GM12878 (cell line): Measurements from ENCODE around the gene NTSR1. TPM values are rescaled to one million over a fixed set of nuclear protein-coding genes. Genes with fewer than 3 reads are reported as not detected.

Experiments used
- ATAC-seq: fragments of 200-7000 bp; cut with Tn5 transposase; 3 replicates; pipeline ENCODE4 v1.9.1; 2020; ENCODE audit warnings: mild to moderate bottlenecking, moderate library complexity
- BruUV-seq: library from RNA; stranded (reverse); fragments of 400-500 nt; replicated peaks from 2 replicates; lab custom pipeline; 2021; lab: Mats Ljungman, UMichigan
- CTCF ChIA-PET: fragments of 300-600 bp; sonication (Branson Sonifier 250); formaldehyde crosslinking; extraction: SDS; loops from one replicate; lab custom pipeline; 2021; ENCODE audit warnings: inconsistent platforms; lab: Yijun Ruan, JAX
- POLR2A ChIA-PET: fragments of 350-600 bp; formaldehyde crosslinking; extraction: SDS; loops from one replicate; lab custom pipeline; 2021; ENCODE audit warnings: inconsistent platforms; lab: Charles Lee
- RAD21 ChIA-PET: fragments of 300-600 bp; sonication (Branson Sonifier 250); formaldehyde crosslinking; loops from one replicate; lab custom pipeline; 2023; ENCODE audit warnings: antibody characterized with exemption; ENCODE audit not compliant: unreplicated experiment; lab: Charles Lee
- SMC1A ChIA-PET: fragments of 300-600 bp; sonication (Branson Sonifier 250); formaldehyde crosslinking; loops from one replicate; lab custom pipeline; 2023; ENCODE audit not compliant: unreplicated experiment, uncharacterized antibody; lab: Charles Lee
- DNase-seq: peaks from one replicate; pipeline ENCODE4 v3.0.0-alpha.2; 2011; ENCODE audit warnings: low read depth, low spot score
- FAIRE-seq: peaks from 3 replicates; lab custom pipeline; 2011; peaks lifted over from hg19 to GRCh38; lab: Jason Lieb, UNC
- H2AFZ ChIP-seq: 2 replicates; pipeline ENCODE4 v1.6.0; 2011; ENCODE audit warnings: low read depth, low read length, control low read depth; ENCODE audit not compliant: control insufficient read depth
- H3K27ac ChIP-seq: 2 replicates; pipeline ENCODE4 v1.5.1; 2011; ENCODE audit warnings: control low read depth; ENCODE audit not compliant: control insufficient read depth, insufficient read depth
- H3K27me3 ChIP-seq, 2 experiments: replicated peaks in 1 of 2; 2 replicates each; pipeline versions ENCODE4 v1.6.0 to v1.6.1; 2011; ENCODE audit warnings: low read length in 1 of 2; ENCODE audit not compliant: control insufficient read depth in 2 of 2, insufficient read depth in 2 of 2
- H3K36me3 ChIP-seq, 2 experiments: 2 replicates each; pipeline ENCODE4 v1.5.1; 2011; ENCODE audit warnings: low read length in 1 of 2; ENCODE audit not compliant: control insufficient read depth in 2 of 2, insufficient read depth in 2 of 2
- H3K4me1 ChIP-seq: 2 replicates; pipeline ENCODE4 v1.6.1; 2011; ENCODE audit warnings: mild to moderate bottlenecking, low read length, moderate library complexity, mixed read lengths; ENCODE audit not compliant: control insufficient read depth, insufficient read depth
- H3K4me2 ChIP-seq: 2 replicates; pipeline ENCODE4 v1.6.0; 2011; ENCODE audit warnings: control low read depth; ENCODE audit not compliant: control insufficient read depth, insufficient read depth
- H3K4me3 ChIP-seq: fragments of 200-600 bp; sonication (generic); 2 replicates; pipeline ENCODE4 v1.5.1; 2016
- H3K79me2 ChIP-seq: 2 replicates; pipeline ENCODE4 v1.6.0; 2011; ENCODE audit warnings: low read length; ENCODE audit not compliant: control insufficient read depth, insufficient read depth
- H3K9ac ChIP-seq: 2 replicates; pipeline ENCODE4 v1.8.0; 2011; ENCODE audit warnings: low read length, control low read depth, mixed read lengths; ENCODE audit not compliant: control insufficient read depth, insufficient read depth
- H3K9me3 ChIP-seq: replicated peaks from 3 replicates; pipeline ENCODE4 v1.5.1; 2011; ENCODE audit warnings: mild to moderate bottlenecking, low read length; ENCODE audit not compliant: control insufficient read depth, insufficient read depth
- H4K20me1 ChIP-seq: 2 replicates; pipeline ENCODE4 v1.6.0; 2011; ENCODE audit not compliant: control insufficient read depth, insufficient read depth
- BHLHE40 ChIP-seq, 2 experiments: fragments of 450-650 bp in 1 of 2; IDR thresholded peaks; 2 replicates each; pipeline ENCODE4 v1.6.1; 2011 to 2017; ENCODE audit warnings: low read depth in 2 of 2, borderline replicate concordance in 1 of 2, improper control_type of control experiment in 1 of 2, low read length in 1 of 2, mild to moderate bottlenecking in 1 of 2
- CBX3 ChIP-seq: fragments of 200-600 bp; sonication (generic); IDR thresholded peaks from 2 replicates; pipeline ENCODE4 v1.6.1; 2016; ENCODE audit warnings: low read depth, borderline replicate concordance
- CUX1 ChIP-seq: IDR thresholded peaks from 2 replicates; pipeline ENCODE4 v1.6.1; 2012; ENCODE audit warnings: improper control_type of control experiment, low read depth, low read length; ENCODE audit not compliant: insufficient replicate concordance
- KLF5 ChIP-seq: fragments of 450-650 bp; IDR thresholded peaks from 2 replicates; pipeline ENCODE4 v1.6.1; 2014; ENCODE audit warnings: mild to moderate bottlenecking; ENCODE audit not compliant: partially characterized antibody
- POLR2AphosphoS5 ChIP-seq: IDR thresholded peaks from 2 replicates; pipeline ENCODE4 v1.6.1; 2011; ENCODE audit warnings: mild to moderate bottlenecking, low read length, inconsistent platforms
- RAD51 ChIP-seq: fragments of 450-650 bp; IDR thresholded peaks from 2 replicates; pipeline ENCODE4 v1.6.1; 2016; ENCODE audit warnings: moderate library complexity, mild to moderate bottlenecking, inconsistent platforms
- SREBF1 ChIP-seq: IDR thresholded peaks from 2 replicates; pipeline ENCODE4 v1.6.1; 2012; ENCODE audit warnings: mild to moderate bottlenecking, low read length
- TCF12 ChIP-seq: IDR thresholded peaks from 2 replicates; pipeline ENCODE4 v1.6.1; 2011; ENCODE audit warnings: low read depth, mild to moderate bottlenecking, low read length
- ZBTB33 ChIP-seq: fragments of 450-650 bp; IDR thresholded peaks from 2 replicates; pipeline ENCODE4 v1.6.1; 2017; ENCODE audit warnings: mild to moderate bottlenecking
- ZNF622 ChIP-seq: fragments of 450-650 bp; IDR thresholded peaks from 2 replicates; pipeline ENCODE4 v1.6.1; 2017; ENCODE audit warnings: mild to moderate bottlenecking, inconsistent platforms
- ZSCAN29 ChIP-seq: fragments of 450-650 bp; IDR thresholded peaks from 2 replicates; pipeline ENCODE4 v1.6.1; 2017; ENCODE audit warnings: mild to moderate bottlenecking, moderate library complexity
- WGBS: methylation state at CpG from one replicate; pipeline ENCODE4 v1.1.6; 2016; ENCODE audit warnings: low lambda C conversion rate; ENCODE audit not compliant: insufficient replicate concordance, insufficient coverage; ENCODE audit errors: missing lambda C conversion rate; 5-methylcytosine and 5-hydroxymethylcytosine counted together
- in situ Hi-C: fragments of 300-500 bp; cut with MboI; formaldehyde crosslinking; loops from 9 replicates; pipeline ENCODE4 v1.14.3; 2018; ENCODE audit warnings: mixed read lengths
- intact Hi-C: fragments of 100-400 bp; cut with micrococcal nuclease; formaldehyde crosslinking; loops from one replicate; pipeline ENCODE4 v1.14.2; 2022; ENCODE audit not compliant: unreplicated experiment
- polyA plus RNA-seq, 11 experiments: library from polyadenylated mRNA; depleted of rRNA in 4 of 11; unstranded in 6 of 11; stranded (reverse) in 5 of 11; fragments of >200 nt; fragmentation: Nextera tagmentation in 4 of 11; fragmentation: Illumina TruSeq in 1 of 11; extraction: Ambion mirVana in 4 of 11; extraction: Trizol in 1 of 11; gene quantifications; 1 replicate in 1 of 11; 2 replicates in 10 of 11; pipeline versions ENCODE4 v1.2.1 to v1.2.3, GENCODE V29; 2011 to 2016; ENCODE audit warnings: inconsistent platforms in 2 of 11, missing spikeins in 2 of 11, low read depth in 1 of 11
- total RNA-seq, 4 experiments: library from RNA; depleted of rRNA in 3 of 4; stranded (reverse); fragments of >200 nt in 3 of 4; fragmentation: Illumina TruSeq in 1 of 4; extraction: Trizol in 1 of 4; gene quantifications; 2 replicates each; pipeline versions ENCODE4 v1.2.1 to v1.2.3, GENCODE V29; 2013 to 2021
- TF ChIP-seq, protein P1 (sequence below): IDR thresholded peaks from 2 replicates; pipeline ENCODE4 v1.6.1; 2011; ENCODE audit warnings: borderline replicate concordance, low read depth, mild to moderate bottlenecking, moderate library complexity, low read length; ENCODE audit not compliant: insufficient read depth, poor library complexity, severe bottlenecking
- TF ChIP-seq, protein P2 (sequence below), 3 experiments: IDR thresholded peaks in 2 of 3; conservative IDR thresholded peaks in 1 of 3; 2 replicates each; pipeline ENCODE4 v1.5.1; 2011; ENCODE audit warnings: low read depth in 3 of 3, low read length in 3 of 3, mild to moderate bottlenecking in 3 of 3, control low read depth in 2 of 3, moderate library complexity in 2 of 3, inconsistent platforms in 1 of 3, mixed read lengths in 1 of 3; ENCODE audit not compliant: control insufficient read depth in 2 of 3, insufficient read depth in 1 of 3; ENCODE audit errors: extremely low read depth in 1 of 3

Gene NTSR1
- total and polyA plus RNA-seq, 10 of the 15 experiments (the other 5 are each of a cell fraction or from before 2014, with no cell fraction given): not detected

DNA sequence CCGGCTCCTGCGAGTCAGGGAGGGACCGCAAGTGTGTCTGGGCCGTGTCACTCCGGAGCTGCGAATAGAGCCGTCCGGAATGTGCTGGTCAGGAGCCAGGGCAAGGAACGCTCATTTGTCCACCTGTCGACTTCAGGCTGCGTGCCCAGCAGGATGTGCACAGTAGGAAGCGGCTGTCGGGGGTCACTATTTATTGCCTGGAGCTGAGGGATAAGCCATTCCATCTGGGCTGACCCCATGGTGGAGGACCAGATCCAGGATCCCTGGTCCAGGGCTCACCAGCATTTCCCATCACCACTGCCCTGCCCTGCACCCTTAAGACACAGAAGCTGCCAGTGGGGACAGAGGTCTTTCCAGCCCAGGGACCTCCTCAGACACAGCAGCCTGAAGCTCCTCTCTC is 14.7 kb downstream of the NTSR1 start:
- no peak for TF ChIP-seq POLR2AphosphoS5
- TF ChIP-seq, protein P1, sequence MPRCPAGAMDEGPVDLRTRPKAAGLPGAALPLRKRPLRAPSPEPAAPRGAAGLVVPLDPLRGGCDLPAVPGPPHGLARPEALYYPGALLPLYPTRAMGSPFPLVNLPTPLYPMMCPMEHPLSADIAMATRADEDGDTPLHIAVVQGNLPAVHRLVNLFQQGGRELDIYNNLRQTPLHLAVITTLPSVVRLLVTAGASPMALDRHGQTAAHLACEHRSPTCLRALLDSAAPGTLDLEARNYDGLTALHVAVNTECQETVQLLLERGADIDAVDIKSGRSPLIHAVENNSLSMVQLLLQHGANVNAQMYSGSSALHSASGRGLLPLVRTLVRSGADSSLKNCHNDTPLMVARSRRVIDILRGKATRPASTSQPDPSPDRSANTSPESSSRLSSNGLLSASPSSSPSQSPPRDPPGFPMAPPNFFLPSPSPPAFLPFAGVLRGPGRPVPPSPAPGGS: no peak
- no peak for TF ChIP-seq SREBF1
- TF ChIP-seq ZBTB33: no peak
- no peak for TF ChIP-seq TCF12
- no peak for TF ChIP-seq ZSCAN29
- no peak for TF ChIP-seq KLF5
- no peak for TF ChIP-seq RAD51
- no peak for TF ChIP-seq ZNF622
- no peak for TF ChIP-seq BHLHE40 (IDR thresholded peaks at IDR 0.05; ENCODE audit: borderline replicate concordance in 1 of 2, low read depth in 2 of 2, low read length in 1 of 2)
- no peak for TF ChIP-seq CBX3
- no peak for TF ChIP-seq CUX1
- TF ChIP-seq, protein P2, sequence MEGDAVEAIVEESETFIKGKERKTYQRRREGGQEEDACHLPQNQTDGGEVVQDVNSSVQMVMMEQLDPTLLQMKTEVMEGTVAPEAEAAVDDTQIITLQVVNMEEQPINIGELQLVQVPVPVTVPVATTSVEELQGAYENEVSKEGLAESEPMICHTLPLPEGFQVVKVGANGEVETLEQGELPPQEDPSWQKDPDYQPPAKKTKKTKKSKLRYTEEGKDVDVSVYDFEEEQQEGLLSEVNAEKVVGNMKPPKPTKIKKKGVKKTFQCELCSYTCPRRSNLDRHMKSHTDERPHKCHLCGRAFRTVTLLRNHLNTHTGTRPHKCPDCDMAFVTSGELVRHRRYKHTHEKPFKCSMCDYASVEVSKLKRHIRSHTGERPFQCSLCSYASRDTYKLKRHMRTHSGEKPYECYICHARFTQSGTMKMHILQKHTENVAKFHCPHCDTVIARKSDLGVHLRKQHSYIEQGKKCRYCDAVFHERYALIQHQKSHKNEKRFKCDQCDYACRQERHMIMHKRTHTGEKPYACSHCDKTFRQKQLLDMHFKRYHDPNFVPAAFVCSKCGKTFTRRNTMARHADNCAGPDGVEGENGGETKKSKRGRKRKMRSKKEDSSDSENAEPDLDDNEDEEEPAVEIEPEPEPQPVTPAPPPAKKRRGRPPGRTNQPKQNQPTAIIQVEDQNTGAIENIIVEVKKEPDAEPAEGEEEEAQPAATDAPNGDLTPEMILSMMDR (IDR thresholded peaks at IDR 0.05 in 2 of 3, conservative IDR thresholded peaks at IDR 0.05 in 1 of 3; ENCODE audit: control insufficient read depth in 2 of 3, extremely low read depth in 1 of 3, insufficient read depth in 1 of 3, low read depth in 3 of 3, low read length in 3 of 3): no peak
- Histone ChIP-seq H3K27ac (no peak overlapping the region), H3K36me3 (no peaks in the 10 kb centered on the region), H3K79me2 (no peaks in the 10 kb centered on the region), H3K4me1 (no peaks in the 10 kb centered on the region), H2AFZ (no peak overlapping the region), H3K4me2 (no peak overlapping the region), H3K9me3 (peaks cover 9% of the 10 kb centered on the region; the same call in 1 of the 3 replicates), H3K27me3 (peaks cover 0 to 7% of the 10 kb centered on the region in 2 experiments; a peak in 3 of 4 replicates), H3K4me3 (no peak overlapping the region), H3K9ac (no peak overlapping the region), H4K20me1 (no peaks in the 10 kb centered on the region)
- ATAC-seq (no peak), DNase-seq (no peak), FAIRE-seq (no peak)
- intact Hi-C loops (no loop called here), in situ Hi-C loops (no loop called here)
- CTCF ChIA-PET: no interaction called here
- POLR2A ChIA-PET: interaction anchor here (1.1 kb wide), 1 partner anchor 11 kb away, joined by 3 read pairs; no protein-coding TSS in a partner anchor
- SMC1A ChIA-PET: no interaction called here
- RAD21 ChIA-PET: no interaction called here
- no TSS peak for BruUV-seq
- WGBS: 53% methylated on average over 13 of the region's 13 CpGs
